NCI-H2081 treated with DMSO at 0.1 percent for 48 hours (cell line): ENCODE measurements around the gene KIAA0586.
"Not testable (repeated sequence)": the region's sequence is repeated elsewhere in the genome, so short reads cannot be mapped to it uniquely, and the experiment has no call there.

Experiments used
- DNase-seq: peaks from one replicate; lab custom pipeline; 2025; lab: John Stamatoyannopoulos, UW

KIAA0586 gene

GRCh38 chr14:58427281-58428117, at the start of gene KIAA0586, which contains the start of gene TIMM9:
KIAA0586 (plus strand) TSS chr14:58427719; CDS start chr14:58428265, 546 bp downstream.
TIMM9 (minus strand) TSS chr14:58427531; CDS start chr14:58411945, 15,586 bp downstream.
- peak; percentile 91 for DNase-seq

GRCh38 chr14:58390830-58391229, 36.7 kb upstream of the KIAA0586 start:
- DNase-seq, result no peak

- DNase-seq, result no peak
Measured at GRCh38 chr14:58395562-58395811, 32.0 kb upstream of the KIAA0586 start.

- no peak for DNase-seq
Measured at GRCh38 chr14:58395812-58396788, 31.4 kb upstream of the KIAA0586 start, which contains the start of gene TOMM20L. TOMM20L (plus strand) TSS chr14:58395930; CDS start chr14:58395958, 28 bp downstream.

- DNase-seq, result no peak
Measured at GRCh38 chr14:58397156-58397555, 30.4 kb upstream of the KIAA0586 start.

GRCh38 chr14:58398495-58398894, 29.0 kb upstream of the KIAA0586 start:
- no peak for DNase-seq

GRCh38 chr14:58398895-58399294, 28.6 kb upstream of the KIAA0586 start:
- no peak for DNase-seq

- DNase-seq, result no peak
Measured at GRCh38 chr14:58401587-58401986, 25.9 kb upstream of the KIAA0586 start.

GRCh38 chr14:58408681-58409215, 18.8 kb upstream of the KIAA0586 start:
- no peak for DNase-seq

GRCh38 chr14:58414845-58415244, 12.7 kb upstream of the KIAA0586 start:
- no peak for DNase-seq

- no peak for DNase-seq
Measured at GRCh38 chr14:58415636-58416547, 11.6 kb upstream of the KIAA0586 start.

- DNase-seq, result not testable (repeated sequence)
Measured at GRCh38 chr14:58416934-58417333, 10.6 kb upstream of the KIAA0586 start.

- DNase-seq, result peak; percentile 44
Measured at GRCh38 chr14:58426670-58427280, 744 bp upstream of the KIAA0586 start.

- no peak for DNase-seq
Measured at GRCh38 chr14:58428118-58428683, 682 bp downstream of the KIAA0586 start.

GRCh38 chr14:58430156-58430555, 2.6 kb downstream of the KIAA0586 start:
- DNase-seq, result no peak

- no peak for DNase-seq
Measured at GRCh38 chr14:58439476-58439875, 12.0 kb downstream of the KIAA0586 start.

- no peak for DNase-seq
Measured at GRCh38 chr14:58444627-58445026, 17.1 kb downstream of the KIAA0586 start.

GRCh38 chr14:58455593-58456265, 28.2 kb downstream of the KIAA0586 start:
- DNase-seq, result no peak

GRCh38 chr14:58460772-58461171, 33.3 kb downstream of the KIAA0586 start:
- no peak for DNase-seq

- DNase-seq, result no peak
Measured at GRCh38 chr14:58463147-58463546, 35.6 kb downstream of the KIAA0586 start.
